ENCODE data around the gene ARF1. TPM values are rescaled to one million over a fixed set of nuclear protein-coding genes. Genes with fewer than 3 reads are reported as not detected.

Gene ARF1
- total RNA-seq, 1 donor from 2014 or later: 288 TPM

DNA sequence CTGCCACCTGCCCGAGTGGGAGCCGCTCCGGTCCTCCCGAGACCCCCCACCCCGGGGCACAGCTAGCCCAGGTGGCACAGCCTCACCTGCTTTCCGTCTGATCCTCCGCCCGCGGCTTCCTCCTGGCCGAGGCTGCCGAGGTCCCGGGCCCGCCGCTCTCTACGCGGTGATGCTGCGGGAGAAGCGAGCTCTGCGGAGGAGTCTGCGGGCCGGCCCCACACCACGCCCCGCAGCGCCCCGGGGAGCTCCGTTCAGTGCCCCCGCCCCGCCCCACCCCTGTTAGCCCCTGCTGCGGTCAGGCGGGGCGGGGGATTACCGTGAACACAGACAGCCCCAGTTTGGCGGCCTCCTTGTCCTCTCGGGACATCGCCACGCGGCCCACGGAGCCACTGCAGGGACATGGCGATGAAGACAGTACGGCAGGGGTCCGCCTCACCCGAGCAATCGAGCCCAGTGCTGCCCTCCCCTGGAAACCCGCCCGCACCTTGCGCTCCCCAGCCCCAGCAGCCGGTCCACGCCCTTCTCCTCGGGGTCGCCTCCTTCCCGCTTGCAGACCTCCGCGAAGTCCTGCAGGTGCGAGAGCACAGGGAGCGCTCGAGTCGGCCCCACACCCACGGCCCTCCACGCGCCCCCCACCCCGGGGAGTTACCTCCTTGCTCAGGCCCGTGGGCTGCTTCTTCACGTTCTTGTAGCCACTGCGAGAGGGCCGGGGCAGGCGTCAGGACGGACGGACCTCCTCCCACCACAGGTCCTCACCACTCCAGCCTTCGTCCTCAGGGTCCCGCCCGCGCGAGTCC is 19.7 kb downstream of the ARF1 start:
- no peaks in the 10 kb centered on the region for H3K27me3 Mint-ChIP-seq
- DNase-seq (ENCODE audit: extremely low spot score, unreplicated experiment): no peak
- peak; percentile 34 for TF ChIP-seq CTCF (conservative IDR thresholded peaks at IDR 0.05)
- peaks cover 14% of the 10 kb centered on the region for H3K4me1 Mint-ChIP-seq (ENCODE audit: unreplicated experiment)
- H3K9me3 Mint-ChIP-seq: no peaks in the 10 kb centered on the region
- no peak overlapping the region for H3K27ac Mint-ChIP-seq
- H3K4me3 Mint-ChIP-seq: peak overlapping the region; percentile 82
- H3K36me3 Mint-ChIP-seq: peaks cover 9% of the 10 kb centered on the region

DNA sequence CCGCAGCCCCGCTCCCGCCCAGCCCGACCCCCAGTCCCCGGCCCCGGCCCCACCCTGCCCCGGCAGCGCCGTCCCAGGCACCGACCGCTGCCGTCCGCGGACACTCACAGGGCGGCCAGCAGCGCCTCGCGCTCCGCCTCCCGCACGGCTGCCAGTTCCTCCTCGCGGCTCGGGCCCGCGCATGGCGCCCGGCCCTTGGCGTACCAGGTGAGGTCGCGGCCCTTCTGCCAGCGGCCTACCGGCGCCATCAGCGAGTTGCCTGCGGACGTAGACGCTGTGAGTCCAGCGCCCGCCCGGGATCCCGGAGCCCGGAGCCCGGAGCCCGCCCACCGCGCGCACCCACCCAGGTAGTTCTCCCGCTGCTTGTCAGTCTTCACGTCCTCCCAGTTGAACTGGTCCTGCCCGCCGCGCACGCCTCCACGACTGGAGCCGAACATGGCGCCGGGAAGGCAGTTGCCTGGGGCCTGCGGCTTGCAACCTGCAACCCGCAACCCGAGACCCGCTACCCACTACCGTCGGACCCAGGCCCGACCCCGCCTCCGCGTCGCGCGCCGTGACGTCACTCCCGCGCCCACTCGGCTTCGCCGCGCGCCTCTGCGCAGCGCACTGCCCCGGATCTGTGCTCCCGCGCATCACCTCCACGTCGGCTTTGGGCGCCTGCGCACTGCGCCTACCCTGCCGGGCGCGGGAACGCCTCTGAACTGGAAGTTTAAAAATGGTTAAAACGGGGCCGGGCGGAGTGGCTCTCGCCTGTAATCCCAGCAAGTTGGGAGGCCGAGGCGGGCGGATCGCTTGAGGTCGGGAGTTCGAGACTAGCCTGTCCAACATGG is 20.5 kb downstream of the ARF1 start, which contains the start of gene C1orf35:
C1orf35 (minus strand) TSS at position 535 of the 830 bp plus-strand sequence; CDS start at position 437, 98 bp downstream.
- TF ChIP-seq CTCF (conservative IDR thresholded peaks at IDR 0.05): no peak
- Mint-ChIP-seq H3K36me3 (peaks cover 9% of the 10 kb centered on the region), H3K27me3 (no peaks in the 10 kb centered on the region), H3K9me3 (no peaks in the 10 kb centered on the region), H3K27ac (peak within 1 kb of the TSS; percentile 90), H3K4me3 (peak within 1 kb of the TSS; percentile 94), H3K4me1 (ENCODE audit: unreplicated experiment) (peaks cover 14% of the 10 kb centered on the region)
- DNase-seq (ENCODE audit: extremely low spot score, unreplicated experiment): peak; percentile 97

DNA sequence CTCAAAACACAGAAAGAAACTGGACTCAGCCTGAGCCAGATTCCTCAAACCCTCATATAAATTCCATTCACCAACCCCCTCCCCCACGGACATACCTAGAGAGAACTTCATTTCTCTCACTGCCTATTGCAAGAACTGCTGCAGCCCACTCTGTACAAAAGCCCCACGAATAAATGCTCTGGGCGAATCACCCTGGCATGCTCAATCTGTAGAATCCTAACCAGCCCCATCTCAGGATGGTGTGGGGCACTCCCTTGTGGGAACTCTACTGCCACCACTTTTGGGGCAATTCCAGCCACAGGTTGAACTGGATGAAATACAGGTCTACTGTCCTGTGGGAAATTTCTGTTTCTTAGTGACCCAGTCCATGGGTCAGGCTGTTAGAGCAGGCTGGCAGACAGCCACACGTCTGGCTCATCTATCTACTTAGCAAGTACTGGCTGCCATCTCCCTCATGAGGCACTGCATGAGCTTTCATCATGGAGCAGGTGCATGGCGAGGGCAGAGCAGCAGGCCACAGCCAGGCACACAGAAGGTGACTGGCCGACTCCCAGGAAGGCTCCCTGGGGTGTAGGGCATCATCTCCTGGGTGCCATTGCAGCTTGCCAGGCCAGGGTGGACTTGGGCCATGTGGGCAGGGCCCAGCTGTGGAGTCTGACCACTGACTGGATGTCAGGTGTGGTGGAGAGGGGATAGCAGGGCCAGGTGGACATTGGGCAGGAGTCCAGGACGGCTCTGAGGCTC is 22.2 kb downstream of the ARF1 start:
- no peak for DNase-seq (ENCODE audit: extremely low spot score, unreplicated experiment)
- no peak for TF ChIP-seq CTCF (conservative IDR thresholded peaks at IDR 0.05)
- peaks cover 14% of the 10 kb centered on the region for H3K4me1 Mint-ChIP-seq (ENCODE audit: unreplicated experiment)
- H3K9me3 Mint-ChIP-seq: no peaks in the 10 kb centered on the region
- peak overlapping the region; percentile 94 for H3K4me3 Mint-ChIP-seq
- no peaks in the 10 kb centered on the region for H3K36me3 Mint-ChIP-seq
- no peaks in the 10 kb centered on the region for H3K27me3 Mint-ChIP-seq
- H3K27ac Mint-ChIP-seq: peak overlapping the region; percentile 90

DNA sequence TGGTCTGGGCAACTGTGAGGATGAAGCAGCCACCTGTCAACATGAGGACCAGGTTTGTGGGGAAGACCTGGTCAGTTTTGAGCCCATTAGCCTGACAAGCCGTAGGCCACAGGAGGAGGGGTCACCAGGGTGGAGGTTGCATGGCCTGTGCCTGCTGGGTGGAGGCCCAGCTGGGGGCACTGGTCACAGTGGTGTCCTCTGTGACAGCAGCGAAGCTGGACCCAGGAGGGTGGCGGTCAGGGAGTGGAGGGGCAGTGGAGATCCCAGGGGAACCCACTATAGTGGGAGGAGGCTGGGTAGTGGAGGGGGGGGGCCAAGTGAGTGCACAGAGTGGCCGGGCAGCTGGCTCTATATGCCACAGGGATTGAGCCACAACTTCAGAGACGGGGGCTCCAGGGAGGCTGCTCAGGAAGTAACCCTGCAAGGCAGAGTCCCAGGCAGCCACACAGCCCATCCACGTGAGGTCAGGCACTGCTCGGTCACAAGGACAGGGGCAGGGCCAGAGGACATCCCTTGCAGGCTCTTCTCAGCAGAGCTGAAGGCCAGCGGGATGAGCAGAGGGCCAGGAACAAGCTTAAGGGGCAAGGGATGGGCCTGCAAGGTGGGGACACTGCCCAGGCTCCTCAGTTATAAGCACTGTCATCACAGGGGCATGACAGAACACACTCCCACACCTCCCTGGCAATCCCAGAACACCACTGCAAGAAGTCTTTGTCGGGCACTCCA is 22.9 kb downstream of the ARF1 start:
- no peak for DNase-seq (ENCODE audit: extremely low spot score, unreplicated experiment)
- no peaks in the 10 kb centered on the region for H3K9me3 Mint-ChIP-seq
- H3K4me1 Mint-ChIP-seq (ENCODE audit: unreplicated experiment): peaks cover 21% of the 10 kb centered on the region
- no peaks in the 10 kb centered on the region for H3K36me3 Mint-ChIP-seq
- H3K27ac Mint-ChIP-seq: no peak overlapping the region
- no peaks in the 10 kb centered on the region for H3K27me3 Mint-ChIP-seq
- H3K4me3 Mint-ChIP-seq: peak overlapping the region; percentile 94
- TF ChIP-seq CTCF (conservative IDR thresholded peaks at IDR 0.05): no peak
